Measurements from ENCODE around the gene MMP24.
"Not testable (repeated sequence)": the region's sequence is repeated elsewhere in the genome, so short reads cannot be mapped to it uniquely, and the experiment has no call there.

Gene MMP24

GRCh38 chr20:35305682-35306556, 79.4 kb downstream of the MMP24 start:
- peak; percentile 75 to 87 (median 77) for DNase-seq (ENCODE audit: low read depth in 2 of 3, low spot score in 1 of 3)

- peak in 1 of 3 donors; percentile 24 for DNase-seq (ENCODE audit: low read depth in 2 of 3, low spot score in 1 of 3)
Measured at GRCh38 chr20:35306931-35307517, 80.5 kb downstream of the MMP24 start.

DNA sequence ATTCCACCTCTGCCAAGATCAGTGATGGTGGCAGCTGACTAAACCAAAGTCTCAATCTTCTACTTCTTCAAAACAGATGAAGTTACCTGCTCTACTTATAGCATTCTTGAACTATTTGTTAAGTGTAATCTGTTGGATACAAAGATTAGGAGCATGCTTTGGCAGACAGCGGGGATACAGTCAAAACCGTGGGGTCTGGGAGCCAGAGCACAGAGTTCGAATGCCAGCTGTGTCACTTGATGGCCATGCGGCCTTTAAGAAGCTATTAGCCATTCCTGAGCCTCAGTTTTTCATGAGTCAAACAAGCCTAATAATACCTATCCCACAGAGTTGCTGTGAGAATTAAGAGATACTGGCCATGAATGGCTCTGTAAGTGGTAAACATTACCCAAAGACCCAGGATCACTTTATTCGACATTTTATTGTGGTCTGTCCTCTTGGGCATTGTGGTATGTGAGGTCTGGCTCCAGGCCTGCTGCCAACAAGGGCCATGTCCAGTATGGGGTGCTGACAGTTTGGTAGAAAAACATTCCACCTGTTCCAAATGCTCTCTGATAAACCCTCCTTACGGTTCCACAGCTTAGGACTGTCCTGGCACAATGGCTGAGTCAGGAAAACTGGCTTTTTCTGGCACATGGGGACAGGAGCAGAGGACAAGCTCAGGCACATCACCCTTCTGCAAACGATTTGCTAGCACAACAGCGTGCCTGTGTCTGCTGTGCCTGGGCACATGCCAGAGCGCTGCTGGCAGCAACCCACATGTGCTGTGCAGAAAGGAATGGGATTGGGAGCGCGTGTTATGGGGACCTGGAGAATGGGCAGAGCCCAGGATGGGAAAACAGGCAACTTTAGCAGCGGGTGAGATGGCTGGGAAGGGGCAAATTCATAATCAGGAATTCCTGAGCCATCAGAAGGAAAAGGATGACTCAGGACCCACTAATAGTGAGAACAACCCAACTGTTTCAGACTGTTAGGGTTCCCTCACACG, 81.5 kb downstream of the MMP24 start:
- no peak for DNase-seq (ENCODE audit: low read depth in 2 of 3, low spot score in 1 of 3)

DNA sequence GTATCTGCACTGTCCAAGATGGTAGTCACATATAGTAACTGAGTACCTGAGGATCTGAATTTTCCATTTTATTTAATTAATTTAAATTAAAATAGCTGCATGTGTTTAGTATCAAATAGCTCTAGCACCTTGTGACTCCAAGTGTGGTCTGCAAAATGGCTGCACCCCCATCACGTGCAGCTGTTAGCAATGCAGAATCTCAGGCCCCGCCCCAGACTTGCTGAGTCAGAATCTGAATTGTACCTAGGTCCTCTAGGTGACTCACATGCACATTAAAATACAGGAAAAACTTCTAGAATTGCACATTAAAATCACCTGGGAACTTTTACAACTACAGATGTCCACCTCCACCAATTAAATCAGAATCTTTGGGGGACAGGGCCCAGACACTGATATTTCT, 84.9 kb downstream of the MMP24 start:
- DNase-seq (ENCODE audit: low read depth in 2 of 3, low spot score in 1 of 3) = peak; percentile 60 to 67 (median 64)

DNA sequence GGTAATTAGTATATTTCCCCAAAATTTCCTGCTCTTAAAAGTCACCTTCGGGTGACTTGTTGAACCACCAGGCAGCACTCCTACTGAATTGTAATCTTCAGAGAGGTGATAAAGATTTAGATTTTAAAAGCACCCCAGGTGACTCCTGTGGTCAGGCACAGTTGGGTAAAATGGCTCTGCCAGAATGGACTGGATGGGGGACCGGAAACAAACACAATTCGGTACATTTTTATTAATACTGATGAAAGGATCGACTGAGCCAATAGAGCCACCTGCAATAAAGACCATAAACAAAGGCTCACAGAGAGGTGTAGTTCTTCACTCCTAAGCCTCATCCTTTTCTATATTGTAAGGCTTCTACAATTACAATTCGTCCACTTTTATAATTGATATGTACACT, 85.3 kb downstream of the MMP24 start:
- DNase-seq (ENCODE audit: low read depth in 2 of 3, low spot score in 1 of 3) = no peak

DNA sequence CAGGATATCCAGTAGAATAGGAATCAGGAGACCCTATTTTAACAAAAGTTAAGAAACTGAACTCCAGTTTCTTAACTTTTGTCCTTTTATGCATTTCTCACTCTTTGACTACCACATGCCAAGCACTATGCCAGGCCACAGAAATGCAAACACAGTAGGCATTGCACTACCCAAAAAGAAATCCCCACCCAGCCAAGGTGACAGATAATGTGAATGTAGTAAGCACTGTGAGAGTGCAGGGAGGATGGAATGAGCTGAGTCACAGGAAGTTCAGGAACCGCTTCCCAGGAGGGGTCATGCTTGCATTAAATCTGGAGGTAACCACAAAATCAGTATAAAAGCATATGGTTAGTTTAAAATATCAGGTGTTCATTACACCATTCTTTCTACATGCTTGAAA, 85.8 kb downstream of the MMP24 start:
- DNase-seq (ENCODE audit: low read depth in 2 of 3, low spot score in 1 of 3) = peak in 1 of 3 donors; percentile 20

DNA sequence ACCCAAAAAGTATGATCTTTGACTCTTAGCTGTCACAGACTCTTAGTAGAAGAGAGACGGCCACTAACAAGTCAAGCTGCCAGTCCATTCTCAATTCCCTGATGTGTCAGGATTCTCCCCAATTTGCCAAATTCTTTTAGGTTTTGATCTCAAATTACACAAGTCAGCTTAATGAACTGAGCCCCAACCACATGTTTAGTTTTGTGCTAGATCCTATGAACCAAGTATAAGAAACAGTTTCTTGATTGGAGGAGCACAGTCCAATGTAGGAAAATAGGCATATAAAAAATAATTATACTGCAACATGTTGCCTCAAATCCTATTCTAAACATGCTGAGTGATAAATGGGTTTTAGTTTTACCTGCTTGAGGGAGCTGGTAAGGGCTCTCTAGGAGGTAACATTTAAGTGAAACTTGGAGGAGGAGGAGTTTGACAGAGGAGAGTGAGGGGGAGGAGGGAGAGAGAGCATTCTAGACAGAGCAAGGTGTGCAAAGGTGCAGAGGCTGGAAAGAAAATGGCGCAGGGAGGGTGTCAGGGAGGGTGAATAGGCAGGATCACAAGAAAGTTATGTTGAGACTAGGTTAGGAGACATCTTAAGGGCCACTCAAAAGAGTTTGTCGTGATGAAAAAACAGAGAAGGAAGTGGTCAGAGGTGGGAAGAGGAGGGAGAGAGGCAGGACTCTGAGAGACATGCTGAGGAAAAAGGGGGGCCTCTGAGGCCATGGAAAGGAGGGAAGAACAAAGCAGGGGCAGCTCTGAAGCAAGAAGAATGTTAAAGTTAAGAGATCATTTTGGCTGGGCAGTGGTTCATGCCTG, 88.5 kb downstream of the MMP24 start:
- DNase-seq (ENCODE audit: low read depth in 2 of 3, low spot score in 1 of 3) = no peak

GRCh38 chr20:35315632-35316020, 89.1 kb downstream of the MMP24 start:
- DNase-seq (ENCODE audit: low read depth in 2 of 3, low spot score in 1 of 3) = not testable (repeated sequence)

DNA sequence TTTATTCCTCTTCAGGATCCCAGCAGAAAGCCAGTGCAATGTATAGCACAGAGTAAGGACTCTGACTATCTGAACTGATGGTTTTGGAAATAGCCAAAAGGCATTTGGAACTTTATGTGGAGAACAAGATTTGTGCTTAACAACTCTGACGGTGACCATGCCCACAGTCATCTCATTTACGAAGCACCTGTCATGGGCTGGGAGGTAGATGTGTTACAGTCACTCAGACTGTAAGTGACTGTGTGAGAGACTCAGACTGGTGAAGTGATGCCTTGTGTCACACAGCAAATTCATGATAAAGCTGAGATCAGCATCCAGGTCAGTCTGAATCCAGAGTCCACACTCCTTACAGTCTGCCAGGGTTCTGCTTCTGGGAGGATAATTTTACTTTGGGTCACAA, 89.6 kb downstream of the MMP24 start:
- no peak for DNase-seq (ENCODE audit: low read depth in 2 of 3, low spot score in 1 of 3)

GRCh38 chr20:35317416-35318210, 91.1 kb downstream of the MMP24 start:
- no peak for DNase-seq (ENCODE audit: low read depth in 2 of 3, low spot score in 1 of 3)

GRCh38 chr20:35318502-35319157, 92.1 kb downstream of the MMP24 start:
- no peak for DNase-seq (ENCODE audit: low read depth in 2 of 3, low spot score in 1 of 3)

DNA sequence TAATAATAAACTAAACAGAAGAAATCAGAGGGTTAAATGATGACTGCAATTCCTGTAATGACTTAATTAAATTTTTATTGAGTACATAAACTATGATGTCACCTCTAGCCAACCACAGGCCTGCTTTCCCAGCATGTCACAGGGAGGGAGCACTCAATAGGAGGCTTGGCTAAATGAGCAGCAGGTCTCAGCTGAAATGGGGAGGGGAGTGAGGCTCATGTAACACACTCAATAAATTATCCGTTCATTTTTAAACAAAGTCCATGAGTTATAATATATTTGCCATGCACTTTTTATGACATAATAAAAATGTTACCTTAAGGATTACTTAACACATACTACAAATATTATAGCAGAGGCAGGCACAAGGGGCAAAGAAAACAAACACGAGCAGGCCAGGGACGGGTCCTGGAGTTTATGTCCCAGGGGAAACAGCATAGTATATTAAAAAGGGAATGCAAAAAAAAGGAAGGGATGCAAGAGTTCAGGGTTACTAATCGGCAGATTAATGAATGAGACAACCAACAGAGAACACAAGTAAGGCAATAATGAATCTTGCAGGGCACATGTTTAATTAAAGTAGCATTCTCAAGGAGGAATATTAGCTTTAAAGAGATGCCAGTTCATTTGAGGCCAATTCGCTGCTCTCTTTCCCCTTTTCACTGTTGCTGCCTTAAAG, 92.8 kb downstream of the MMP24 start:
- DNase-seq (ENCODE audit: low read depth in 2 of 3, low spot score in 1 of 3) = no peak

- DNase-seq (ENCODE audit: low read depth in 2 of 3, low spot score in 1 of 3) = no peak
Measured at GRCh38 chr20:35319871-35320197, 93.3 kb downstream of the MMP24 start.

DNA sequence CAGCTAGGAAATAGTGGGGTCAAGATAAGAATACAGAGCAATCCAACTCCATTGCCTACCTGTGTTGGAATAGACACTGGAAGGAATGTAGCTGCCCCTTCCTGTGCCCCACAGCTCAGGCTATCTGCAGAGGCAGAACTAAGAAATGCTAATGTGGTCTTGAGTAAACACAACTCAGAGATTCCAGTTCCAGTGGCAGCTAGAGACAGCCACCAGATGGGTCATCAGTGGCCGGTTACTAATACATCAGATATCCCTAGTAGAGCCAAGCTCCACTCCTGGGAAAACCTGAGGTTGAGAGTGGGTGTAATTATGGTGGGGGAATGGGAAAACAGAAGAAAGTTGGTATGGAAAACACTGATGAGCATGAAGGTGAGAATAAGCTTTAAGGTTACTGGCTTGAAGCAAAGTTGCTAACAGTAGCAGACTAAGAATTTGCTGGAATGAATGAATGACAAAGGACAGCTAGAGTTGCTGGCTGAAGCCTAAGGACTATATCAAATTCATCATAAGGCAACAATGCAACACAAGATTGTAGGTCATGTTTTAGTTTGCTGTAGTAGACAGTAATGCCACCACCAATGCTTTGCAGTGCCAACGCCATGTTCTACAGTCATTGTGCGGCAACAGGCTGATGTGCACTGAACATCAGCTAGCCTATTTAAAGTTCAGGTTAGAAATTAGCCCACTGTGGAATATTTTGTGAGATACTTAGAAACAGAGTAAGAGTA, 94.1 kb downstream of the MMP24 start:
- no peak for DNase-seq (ENCODE audit: low read depth in 2 of 3, low spot score in 1 of 3)

DNA sequence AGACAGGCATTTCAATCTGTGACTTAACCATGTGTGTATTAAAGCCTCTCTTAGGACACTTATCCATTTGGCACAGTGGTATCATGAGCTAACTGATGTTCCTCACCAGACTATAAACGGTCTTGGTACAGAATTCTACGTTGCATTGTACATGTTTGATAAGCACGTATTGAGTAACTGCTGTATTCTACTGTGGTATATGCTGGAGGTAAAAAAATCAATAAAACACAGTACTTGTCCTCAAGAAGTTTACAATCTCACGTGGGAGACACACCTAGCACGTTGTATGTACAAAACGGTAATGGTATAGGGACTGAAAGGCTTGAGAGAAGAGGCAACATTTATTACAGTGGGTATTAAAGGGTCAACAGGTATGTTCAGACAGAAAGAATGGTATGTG, 98.9 kb downstream of the MMP24 start:
- DNase-seq (ENCODE audit: low read depth in 2 of 3, low spot score in 1 of 3) = no peak

- DNase-seq (ENCODE audit: low read depth in 2 of 3, low spot score in 1 of 3) = no peak
Measured at GRCh38 chr20:35326021-35326739, 99.7 kb downstream of the MMP24 start.
